PFSK-1 (cell line): ENCODE measurements around the gene C1GALT1.

ENCODE experiments used
- FOXP2 ChIP-seq: optimal IDR thresholded peaks from 2 replicates; pipeline ENCODE3; 2011; ENCODE audit warnings: borderline replicate concordance, control low read depth, inconsistent platforms; ENCODE audit not compliant: insufficient read depth; ENCODE audit errors: extremely low read length, extremely low read depth
- POLR2AphosphoS5 ChIP-seq: IDR thresholded peaks from 2 replicates; pipeline ENCODE4 v1.6.1; 2012; ENCODE audit warnings: low read depth, mild to moderate bottlenecking, control low read depth, low read length, moderate library complexity
- SIN3A ChIP-seq: IDR thresholded peaks from 2 replicates; pipeline ENCODE4 v1.6.1; 2012; ENCODE audit warnings: mild to moderate bottlenecking, low read length, moderate library complexity, borderline replicate concordance; ENCODE audit not compliant: insufficient read depth
- TAF1 ChIP-seq: IDR thresholded peaks from 2 replicates; pipeline ENCODE4 v1.6.1; 2012; ENCODE audit warnings: low read length, control low read depth, borderline replicate concordance; ENCODE audit not compliant: insufficient read depth
- TF ChIP-seq, protein P1 (sequence below), 2 experiments: IDR thresholded peaks; 2 replicates each; pipeline versions ENCODE4 v1.6.1 to v1.8.0; 2011 to 2012; ENCODE audit warnings: low read depth in 2 of 2, low read length in 2 of 2, control low read depth in 1 of 2, inconsistent platforms in 1 of 2, mild to moderate bottlenecking in 1 of 2, moderate library complexity in 1 of 2; ENCODE audit not compliant: insufficient read depth in 1 of 2

The C1GALT1 gene

DNA sequence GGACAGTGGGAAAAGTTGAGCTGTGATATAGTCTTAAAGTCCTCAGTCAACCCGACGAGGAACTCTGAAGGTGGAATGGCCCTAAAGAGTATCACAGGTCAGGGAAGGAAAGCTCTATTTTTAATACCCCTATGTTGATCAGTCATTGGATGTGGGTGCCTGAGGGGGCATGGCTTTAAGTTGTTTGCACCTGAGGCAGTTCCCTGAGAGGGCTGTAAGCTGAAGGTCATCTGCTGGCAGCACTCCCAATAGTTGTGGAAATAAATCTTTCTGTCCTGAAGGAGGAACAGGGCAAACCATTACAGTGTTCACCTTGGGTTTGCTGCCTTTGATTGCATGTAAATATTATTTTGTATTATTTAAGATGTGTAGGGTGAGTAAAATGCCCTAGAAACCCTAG is 17.8 kb upstream of the C1GALT1 start:
- no peak for TF ChIP-seq POLR2AphosphoS5
- no peak for TF ChIP-seq FOXP2
- TF ChIP-seq SIN3A = no peak
- TF ChIP-seq, protein P1, sequence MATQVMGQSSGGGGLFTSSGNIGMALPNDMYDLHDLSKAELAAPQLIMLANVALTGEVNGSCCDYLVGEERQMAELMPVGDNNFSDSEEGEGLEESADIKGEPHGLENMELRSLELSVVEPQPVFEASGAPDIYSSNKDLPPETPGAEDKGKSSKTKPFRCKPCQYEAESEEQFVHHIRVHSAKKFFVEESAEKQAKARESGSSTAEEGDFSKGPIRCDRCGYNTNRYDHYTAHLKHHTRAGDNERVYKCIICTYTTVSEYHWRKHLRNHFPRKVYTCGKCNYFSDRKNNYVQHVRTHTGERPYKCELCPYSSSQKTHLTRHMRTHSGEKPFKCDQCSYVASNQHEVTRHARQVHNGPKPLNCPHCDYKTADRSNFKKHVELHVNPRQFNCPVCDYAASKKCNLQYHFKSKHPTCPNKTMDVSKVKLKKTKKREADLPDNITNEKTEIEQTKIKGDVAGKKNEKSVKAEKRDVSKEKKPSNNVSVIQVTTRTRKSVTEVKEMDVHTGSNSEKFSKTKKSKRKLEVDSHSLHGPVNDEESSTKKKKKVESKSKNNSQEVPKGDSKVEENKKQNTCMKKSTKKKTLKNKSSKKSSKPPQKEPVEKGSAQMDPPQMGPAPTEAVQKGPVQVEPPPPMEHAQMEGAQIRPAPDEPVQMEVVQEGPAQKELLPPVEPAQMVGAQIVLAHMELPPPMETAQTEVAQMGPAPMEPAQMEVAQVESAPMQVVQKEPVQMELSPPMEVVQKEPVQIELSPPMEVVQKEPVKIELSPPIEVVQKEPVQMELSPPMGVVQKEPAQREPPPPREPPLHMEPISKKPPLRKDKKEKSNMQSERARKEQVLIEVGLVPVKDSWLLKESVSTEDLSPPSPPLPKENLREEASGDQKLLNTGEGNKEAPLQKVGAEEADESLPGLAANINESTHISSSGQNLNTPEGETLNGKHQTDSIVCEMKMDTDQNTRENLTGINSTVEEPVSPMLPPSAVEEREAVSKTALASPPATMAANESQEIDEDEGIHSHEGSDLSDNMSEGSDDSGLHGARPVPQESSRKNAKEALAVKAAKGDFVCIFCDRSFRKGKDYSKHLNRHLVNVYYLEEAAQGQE (IDR thresholded peaks at IDR 0.05; ENCODE audit: insufficient read depth in 1 of 2, low read depth in 2 of 2, low read length in 2 of 2) = no peak
- TF ChIP-seq TAF1 = no peak

DNA sequence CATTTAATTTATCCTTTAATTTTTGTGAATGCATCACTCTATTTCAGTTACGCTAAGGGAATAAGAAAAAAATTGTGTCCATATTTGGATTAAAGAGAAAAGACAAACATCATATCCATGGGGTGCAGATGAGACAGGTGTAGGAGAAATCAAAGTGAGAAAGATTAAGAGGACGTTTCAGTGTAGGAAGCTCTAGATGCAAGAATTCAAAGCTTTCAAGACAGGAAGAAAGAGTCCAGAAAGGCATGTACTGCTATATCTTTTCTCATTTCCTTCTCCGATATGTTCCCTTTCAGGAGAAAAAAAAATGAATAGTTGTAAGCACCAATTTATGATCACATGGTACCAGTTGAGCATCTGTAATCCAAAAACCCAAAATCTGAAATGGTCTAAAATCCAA is 17.0 kb upstream of the C1GALT1 start:
- no peak for TF ChIP-seq POLR2AphosphoS5
- no peak for TF ChIP-seq TAF1

DNA sequence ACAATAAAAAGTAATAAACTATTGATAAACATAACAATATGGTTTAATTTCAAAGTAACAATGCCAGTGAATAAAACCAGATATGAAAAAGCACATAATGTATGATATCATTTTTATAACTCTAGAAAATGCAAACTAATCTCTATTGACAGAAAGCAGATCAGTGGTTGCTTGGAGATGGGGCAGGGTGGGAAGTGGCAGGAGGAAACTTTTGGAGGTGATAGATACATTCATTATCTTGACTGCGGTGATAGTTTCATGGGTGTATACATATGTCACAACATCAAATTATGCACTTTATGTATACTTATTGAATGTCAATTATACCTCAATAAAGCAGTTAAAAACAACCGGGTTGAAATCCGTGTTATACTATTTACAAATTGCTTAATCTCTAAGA is 16.0 kb upstream of the C1GALT1 start:
- TF ChIP-seq, protein P1 (IDR thresholded peaks at IDR 0.05; ENCODE audit: insufficient read depth in 1 of 2, low read depth in 2 of 2, low read length in 2 of 2) = no peak
- no peak for TF ChIP-seq SIN3A
- TF ChIP-seq FOXP2 = no peak
- TF ChIP-seq TAF1 = no peak
- TF ChIP-seq POLR2AphosphoS5 = no peak

DNA sequence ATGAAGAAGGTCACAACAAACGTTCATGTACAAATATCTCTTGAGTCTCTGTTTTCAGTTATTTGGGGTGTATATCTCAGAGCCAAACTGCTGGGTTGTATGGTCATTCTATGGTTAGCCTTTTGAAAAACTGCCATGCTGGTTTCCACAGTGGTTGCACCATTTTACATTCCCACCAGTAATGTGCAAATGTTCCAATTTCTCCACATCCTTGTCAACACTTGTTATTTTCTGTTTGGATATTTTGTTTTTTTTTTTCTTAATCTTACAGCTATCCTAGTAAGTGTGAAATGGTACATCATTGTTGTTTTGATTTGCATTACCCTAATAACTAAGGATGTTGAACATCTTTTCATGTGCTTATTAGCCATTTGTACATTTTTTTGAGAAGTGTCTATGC is 13.0 kb upstream of the C1GALT1 start:
- TF ChIP-seq POLR2AphosphoS5 (no peak), FOXP2 (no peak), TAF1 (no peak), SIN3A (no peak)
- TF ChIP-seq, protein P1 (IDR thresholded peaks at IDR 0.05; ENCODE audit: insufficient read depth in 1 of 2, low read depth in 2 of 2, low read length in 2 of 2) = no peak

DNA sequence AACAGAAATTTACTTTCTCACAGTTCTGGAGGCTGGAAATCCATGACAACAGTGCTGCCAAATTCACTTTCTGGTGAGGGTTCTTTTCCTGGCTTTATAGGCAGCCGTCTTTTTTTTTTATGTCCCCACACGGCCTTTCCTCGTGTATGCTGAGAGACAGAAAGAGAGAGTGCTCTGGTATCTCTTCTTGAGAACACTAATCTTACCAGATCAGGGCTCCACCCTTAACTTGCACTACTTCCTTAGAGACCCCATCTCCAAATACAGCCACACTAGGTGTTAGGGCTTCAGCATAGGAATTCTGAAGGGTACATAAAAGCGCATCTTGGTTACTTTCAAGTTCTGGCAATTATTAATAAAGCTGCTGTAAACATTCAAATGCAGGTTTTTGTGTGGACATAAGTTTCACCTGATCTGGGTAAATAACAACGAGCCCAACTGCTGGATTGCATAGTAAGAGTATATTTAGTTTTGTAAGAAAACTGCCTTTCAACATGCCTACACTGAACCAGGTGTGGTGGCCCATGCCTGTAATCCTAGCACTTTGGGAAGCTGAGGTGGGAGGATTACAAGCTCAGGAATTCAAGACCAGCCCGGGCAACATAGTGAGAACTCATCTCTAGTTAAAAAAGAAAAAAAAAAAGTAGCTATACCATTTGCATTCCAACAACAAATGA is 8.2 kb upstream of the C1GALT1 start:
- TF ChIP-seq SIN3A (no peak), TAF1 (no peak), FOXP2 (no peak), POLR2AphosphoS5 (no peak)
- TF ChIP-seq, protein P1 (IDR thresholded peaks at IDR 0.05; ENCODE audit: insufficient read depth in 1 of 2, low read depth in 2 of 2, low read length in 2 of 2) = no peak
